H1 (cell line): ENCODE results near the gene TEX44. TPM values are rescaled to one million over a fixed set of nuclear protein-coding genes. Genes with fewer than 3 reads are reported as not detected.
A peak's percentile ranks its signal among the peaks of the same experiment; 100 is the strongest.

Source experiments
- CTCF ChIA-PET: fragments of 300-600 bp; sonication (Branson Sonifier 250); formaldehyde crosslinking; loops from one replicate; lab custom pipeline; 2021; ENCODE audit not compliant: partially characterized antibody; lab: Charles Lee
- POLR2A ChIA-PET: fragments of 300-600 bp; sonication (Branson Sonifier 250); formaldehyde crosslinking; loops from one replicate; lab custom pipeline; 2021; ENCODE audit warnings: inconsistent platforms; ENCODE audit not compliant: partially characterized antibody; lab: Charles Lee
- DNase-seq, 2 experiments: peaks; one replicate each; pipeline versions ENCODE4 v3.0.0 to v3.0.0-alpha.2; 2010 to 2022; ENCODE audit warnings: low spot score in 2 of 2, low read depth in 1 of 2, mixed read lengths in 1 of 2
- FAIRE-seq: peaks from 2 replicates; lab custom pipeline; 2011; peaks lifted over from hg19 to GRCh38; lab: Jason Lieb, UNC
- H2AFZ ChIP-seq: 2 replicates; pipeline ENCODE4 v1.8.1; 2012; ENCODE audit warnings: low read length, inconsistent platforms
- H2AK5ac ChIP-seq: 2 replicates; pipeline ENCODE4 v1.6.1; 2013; ENCODE audit warnings: low read depth, low read length
- H2BK120ac ChIP-seq: replicated peaks from 2 replicates; pipeline ENCODE3; 2013; ENCODE audit warnings: low read depth, low read length, inconsistent platforms
- H2BK12ac ChIP-seq: 2 replicates; pipeline ENCODE4 v1.6.1; 2013; ENCODE audit warnings: low read depth, low read length
- H2BK15ac ChIP-seq: 2 replicates; pipeline ENCODE4 v1.6.1; 2013; ENCODE audit warnings: low read length
- H2BK20ac ChIP-seq: 2 replicates; pipeline ENCODE4 v1.6.1; 2013; ENCODE audit warnings: low read length
- H2BK5ac ChIP-seq: 2 replicates; pipeline ENCODE4 v1.6.1; 2013; ENCODE audit warnings: low read depth, low read length
- H3K14ac ChIP-seq: 2 replicates; pipeline ENCODE4 v1.6.1; 2013; ENCODE audit warnings: inconsistent platforms; ENCODE audit not compliant: insufficient read length
- H3K18ac ChIP-seq: 2 replicates; pipeline ENCODE4 v1.6.1; 2013; ENCODE audit warnings: low read length; ENCODE audit errors: extremely low read depth
- H3K23ac ChIP-seq: 2 replicates; pipeline ENCODE4 v1.6.1; 2013; ENCODE audit warnings: inconsistent platforms; ENCODE audit not compliant: insufficient read length
- H3K23me2 ChIP-seq: 2 replicates; pipeline ENCODE4 v1.6.1; 2013; ENCODE audit warnings: low read depth, low read length
- H3K27ac ChIP-seq: 2 replicates; pipeline ENCODE4 v1.6.1; 2011; ENCODE audit warnings: low read depth, low read length, inconsistent platforms
- H3K27me3 ChIP-seq, 4 experiments: replicated peaks in 1 of 4; 1 replicate in 1 of 4; 2 replicates in 3 of 4; pipeline versions ENCODE4 v1.6.1 to v1.8.1; 2011 to 2013; ENCODE audit warnings: low read length in 3 of 4, mild to moderate bottlenecking in 3 of 4, inconsistent platforms in 2 of 4, mixed read lengths in 2 of 4, moderate library complexity in 1 of 4; ENCODE audit not compliant: control insufficient read depth in 3 of 4, insufficient read depth in 3 of 4; ENCODE audit errors: extremely low read depth in 1 of 4
- H3K36me3 ChIP-seq, 4 experiments: 2 replicates each; pipeline versions ENCODE4 v1.6.1 to v1.8.1; 2011 to 2013; ENCODE audit warnings: mild to moderate bottlenecking in 4 of 4, low read length in 3 of 4, moderate library complexity in 2 of 4, control low read depth in 1 of 4, inconsistent platforms in 1 of 4; ENCODE audit not compliant: insufficient read depth in 4 of 4, control insufficient read depth in 2 of 4
- H3K4ac ChIP-seq: replicated peaks from 2 replicates; pipeline ENCODE3; 2013; ENCODE audit warnings: low read length, low read depth, mixed read lengths, inconsistent platforms; ENCODE audit not compliant: insufficient read length
- H3K4me1 ChIP-seq, 4 experiments: replicated peaks in 1 of 4; 1 replicate in 1 of 4; 2 replicates in 3 of 4; pipeline versions ENCODE4 v1.6.1 to v1.8.1; 2011 to 2013; ENCODE audit warnings: low read length in 3 of 4, inconsistent platforms in 2 of 4, mixed read lengths in 1 of 4; ENCODE audit not compliant: insufficient read depth in 4 of 4, control insufficient read depth in 3 of 4
- H3K4me2 ChIP-seq, 2 experiments: 2 replicates each; pipeline versions ENCODE4 v1.6.1 to v1.8.1; 2011 to 2013; ENCODE audit warnings: low read depth in 2 of 2, low read length in 2 of 2, control low read depth in 1 of 2, inconsistent platforms in 1 of 2, mild to moderate bottlenecking in 1 of 2; ENCODE audit not compliant: insufficient read depth in 1 of 2
- H3K4me3 ChIP-seq, 4 experiments: fragments of 200-600, 300-600 bp in 1 of 4; sonication (generic), shearing (Covaris generic), sonication (Bioruptor Twin) in 1 of 4; 2 replicates each; pipeline versions ENCODE4 v1.5.1 to v1.8.1; 2011 to 2016; ENCODE audit warnings: low read length in 4 of 4, low read depth in 3 of 4, control low read depth in 2 of 4, inconsistent platforms in 2 of 4, mild to moderate bottlenecking in 2 of 4, mixed read lengths in 1 of 4, moderate library complexity in 1 of 4; ENCODE audit not compliant: insufficient read depth in 2 of 4; ENCODE audit errors: extremely low read depth in 1 of 4
- H3K56ac ChIP-seq: replicated peaks from 2 replicates; pipeline ENCODE3; 2013; ENCODE audit warnings: low read depth, mild to moderate bottlenecking, mixed read lengths, low read length, inconsistent platforms; ENCODE audit not compliant: insufficient read length
- H3K79me1 ChIP-seq: 2 replicates; pipeline ENCODE4 v1.6.1; 2013; ENCODE audit warnings: low read depth, low read length, control low read depth
- H3K79me2 ChIP-seq, 2 experiments: 2 replicates each; pipeline versions ENCODE4 v1.6.1 to v1.8.1; 2012 to 2013; ENCODE audit warnings: low read length in 2 of 2, mild to moderate bottlenecking in 2 of 2, inconsistent platforms in 1 of 2; ENCODE audit not compliant: insufficient read depth in 2 of 2, control insufficient read depth in 1 of 2
- H3K9ac ChIP-seq, 4 experiments: replicated peaks in 1 of 4; 1 replicate in 1 of 4; 2 replicates in 3 of 4; pipeline versions ENCODE4 v1.6.1 to v1.8.1; 2011 to 2013; ENCODE audit warnings: low read depth in 3 of 4, low read length in 3 of 4, control low read depth in 2 of 4, mild to moderate bottlenecking in 2 of 4, moderate library complexity in 2 of 4, inconsistent platforms in 1 of 4; ENCODE audit errors: extremely low read depth in 1 of 4
- H3K9me3 ChIP-seq, 2 experiments: 2 replicates each; pipeline versions ENCODE4 v1.6.1 to v1.8.1; 2012 to 2013; ENCODE audit warnings: mild to moderate bottlenecking in 2 of 2, moderate library complexity in 2 of 2, control low read depth in 1 of 2, inconsistent platforms in 1 of 2, low read depth in 1 of 2, low read length in 1 of 2, mixed read lengths in 1 of 2; ENCODE audit not compliant: insufficient read depth in 2 of 2
- H4K20me1 ChIP-seq, 2 experiments: replicated peaks in 1 of 2; 2 replicates each; pipeline versions ENCODE3 to v1.8.1; 2011 to 2013; ENCODE audit warnings: inconsistent platforms in 2 of 2, low read length in 2 of 2, mild to moderate bottlenecking in 1 of 2; ENCODE audit not compliant: insufficient read depth in 2 of 2, control insufficient read depth in 1 of 2
- H4K5ac ChIP-seq: 2 replicates; pipeline ENCODE4 v1.6.1; 2013; ENCODE audit warnings: low read length, low read depth, mixed read lengths, inconsistent platforms; ENCODE audit not compliant: insufficient read length
- H4K8ac ChIP-seq: 2 replicates; pipeline ENCODE4 v1.8.0; 2013; ENCODE audit warnings: mild to moderate bottlenecking, moderate library complexity, low read length, inconsistent platforms; ENCODE audit not compliant: insufficient read depth; ENCODE audit errors: extremely low read depth
- H4K91ac ChIP-seq: replicated peaks from 2 replicates; pipeline ENCODE3; 2013; ENCODE audit warnings: low read length, mixed read lengths, inconsistent platforms; ENCODE audit not compliant: insufficient read length
- BACH1 ChIP-seq: IDR thresholded peaks from 2 replicates; pipeline ENCODE4 v1.6.1; 2012; ENCODE audit warnings: low read length, improper control_type of control experiment
- JUN ChIP-seq: IDR thresholded peaks from 2 replicates; pipeline ENCODE4 v1.6.1; 2011; ENCODE audit warnings: low read depth, mild to moderate bottlenecking, improper control_type of control experiment, low read length
- KDM1A ChIP-seq: fragments of 200-600, 300-600 bp; sonication (generic); IDR thresholded peaks from 2 replicates; pipeline ENCODE4 v1.7.1; 2016; ENCODE audit warnings: mild to moderate bottlenecking, low read length, borderline replicate concordance
- KDM4A ChIP-seq: IDR thresholded peaks from one replicate; pipeline ENCODE4 v1.7.1; 2012; ENCODE audit warnings: low read depth, mild to moderate bottlenecking, moderate library complexity, low read length, inconsistent platforms; ENCODE audit not compliant: severe bottlenecking
- RAD21 ChIP-seq, 2 experiments: IDR thresholded peaks in 1 of 2; conservative IDR thresholded peaks in 1 of 2; 2 replicates each; pipeline ENCODE4 v1.6.1; 2011; ENCODE audit warnings: low read depth in 2 of 2, low read length in 2 of 2, improper control_type of control experiment in 1 of 2, inconsistent platforms in 1 of 2, mild to moderate bottlenecking in 1 of 2, moderate library complexity in 1 of 2
- RFX5 ChIP-seq: IDR thresholded peaks from 2 replicates; pipeline ENCODE4 v1.6.1; 2011; ENCODE audit warnings: low read depth, low read length, improper control_type of control experiment, borderline replicate concordance
- RXRA ChIP-seq: IDR thresholded peaks from 2 replicates; pipeline ENCODE4 v1.6.1; 2011; ENCODE audit warnings: low read depth, mild to moderate bottlenecking, low read length, moderate library complexity; ENCODE audit not compliant: insufficient read depth
- SIN3A ChIP-seq, 2 experiments: IDR thresholded peaks in 1 of 2; conservative IDR thresholded peaks in 1 of 2; 2 replicates each; pipeline ENCODE4 v1.6.1; 2011 to 2012; ENCODE audit warnings: low read length in 2 of 2, improper control_type of control experiment in 1 of 2, low read depth in 1 of 2, mild to moderate bottlenecking in 1 of 2
- TAF7 ChIP-seq: optimal IDR thresholded peaks from 2 replicates; pipeline ENCODE3; 2011; ENCODE audit warnings: low read depth, mild to moderate bottlenecking, inconsistent platforms, low read length, moderate library complexity, borderline replicate concordance
- TCF12 ChIP-seq: IDR thresholded peaks from 2 replicates; pipeline ENCODE4 v1.6.1; 2011; ENCODE audit warnings: low read depth, mild to moderate bottlenecking, low read length
- TEAD4 ChIP-seq: IDR thresholded peaks from 2 replicates; pipeline ENCODE4 v1.6.1; 2012; ENCODE audit warnings: low read depth, low read length, inconsistent platforms, mixed read lengths
- ZNF274 ChIP-seq: IDR thresholded peaks from 2 replicates; pipeline ENCODE4 v1.7.0; 2012; ENCODE audit warnings: low read length, borderline replicate concordance; ENCODE audit errors: extremely low read depth
- WGBS, 2 experiments: shearing (Covaris generic) in 1 of 2; methylation state at CpG; one replicate each; pipeline versions ENCODE4 v1.1.6 to v1.1.7; 2013 to 2015; ENCODE audit warnings: low lambda C conversion rate in 2 of 2, mixed read lengths in 2 of 2, inconsistent platforms in 1 of 2, low coverage in 1 of 2, missing lambda C conversion rate in 1 of 2; ENCODE audit not compliant: insufficient replicate concordance in 2 of 2, insufficient coverage in 1 of 2, insufficient read length in 1 of 2; ENCODE audit errors: extremely low coverage in 1 of 2, missing lambda C conversion rate in 1 of 2; 5-methylcytosine and 5-hydroxymethylcytosine counted together
- polyA plus RNA-seq, 7 experiments: library from polyadenylated mRNA; depleted of rRNA in 3 of 7; stranded (reverse) in 5 of 7; unstranded in 2 of 7; fragments of >200 nt in 5 of 7; fragments of 200-250 nt in 2 of 7; gene quantifications; 1 replicate in 5 of 7; 2 replicates in 1 of 7; 4 replicates in 1 of 7; pipeline versions ENCODE4 v1.2.1 to v1.2.3, GENCODE V29; 2011 to 2013; ENCODE audit warnings: missing spikeins in 2 of 7, mixed read lengths in 2 of 7
- total RNA-seq: library from RNA; stranded (reverse); fragmentation: NEBNext Ultra II Directional; extraction: Animal tissue kit (Norgen Biotek cat#: 25700); gene quantifications from 2 replicates; pipeline ENCODE4 v1.2.1, GENCODE V29; 2021
- TF ChIP-seq, protein P1 (sequence below): IDR thresholded peaks from 2 replicates; pipeline ENCODE4 v1.6.1; 2012; ENCODE audit warnings: inconsistent platforms

TEX44 gene
- total and polyA plus RNA-seq, 2 of the 8 experiments (the other 6 are each of a cell fraction or from before 2014, with no cell fraction given), result not detected

- no peak overlapping the region for H2BK12ac ChIP-seq
- no peak overlapping the region for H3K18ac ChIP-seq
- DNase-seq (no peak), FAIRE-seq (no peak)
- no peaks in the 10 kb centered on the region for H3K36me3 ChIP-seq
- H2BK120ac ChIP-seq, result no peak overlapping the region
- H3K4me3 ChIP-seq, result no peak overlapping the region
- no peak overlapping the region for H2BK5ac ChIP-seq
- H3K56ac ChIP-seq, result no peak overlapping the region
- H2BK20ac ChIP-seq, result 0 out of 2 replicates have a peak overlapping the region, but pooled peaks have one; percentile 82
- no peak overlapping the region for H3K14ac ChIP-seq
- peaks cover 0 to 7% (median 6%) of the 10 kb centered on the region in 4 experiments; a peak in 4 of 7 replicates for H3K4me1 ChIP-seq
- no peak overlapping the region for H4K8ac ChIP-seq
- no peak overlapping the region for H4K91ac ChIP-seq
- no peak overlapping the region for H3K4ac ChIP-seq
- no peak overlapping the region for H3K9ac ChIP-seq
- H4K20me1 ChIP-seq, result no peaks in the 10 kb centered on the region
- H3K27ac ChIP-seq, result no peak overlapping the region
- no peaks in the 10 kb centered on the region for H3K9me3 ChIP-seq
- H2BK15ac ChIP-seq, result no peak overlapping the region; the same call in 1 of the 2 replicates
- H3K27me3 ChIP-seq, result no peaks in the 10 kb centered on the region
- H2AFZ ChIP-seq, result no peak overlapping the region
- H3K23ac ChIP-seq, result no peak overlapping the region
- H3K4me2 ChIP-seq, result no peak overlapping the region
- peak overlapping the region; percentile 56; the same call in 1 of the 2 replicates for H2AK5ac ChIP-seq
- ChIA-PET CTCF (interaction anchor here (0.6 to 19.8 kb wide), 9 partner anchors 14 to 77 kb away, joined by 3 to 368 read pairs (median 4); partner anchors contain the start of gene NMUR1), POLR2A (interaction anchor here (1.0 to 1.5 kb wide), 3 partner anchors 18 to 118 kb away, joined by 4 to 6 read pairs (median 5); no protein-coding TSS in a partner anchor)
- no peaks in the 10 kb centered on the region for H3K23me2 ChIP-seq
- no peaks in the 10 kb centered on the region for H3K79me1 ChIP-seq
- no peak overlapping the region for H4K5ac ChIP-seq
- H3K79me2 ChIP-seq, result no peaks in the 10 kb centered on the region
- 84% methylated on average over 8 of the region's 8 CpGs; no CpG with 5 or more reads in 1 of the 2 experiments for WGBS, 2 experiments
- no peak for TF ChIP-seq TEAD4
- TF ChIP-seq RAD21 (IDR thresholded peaks at IDR 0.05 in 1 of 2, conservative IDR thresholded peaks at IDR 0.05 in 1 of 2; ENCODE audit: low read depth in 2 of 2, low read length in 2 of 2), result no peak
- no peak for TF ChIP-seq BACH1
- TF ChIP-seq RXRA, result no peak
- no peak for TF ChIP-seq KDM1A
- TF ChIP-seq TAF7, result no peak
- TF ChIP-seq KDM4A, result no peak
- TF ChIP-seq TCF12, result no peak
- no peak for TF ChIP-seq SIN3A (conservative IDR thresholded peaks at IDR 0.05 in 1 of 2, IDR thresholded peaks at IDR 0.05 in 1 of 2; ENCODE audit: low read depth in 1 of 2, low read length in 2 of 2)
- no peak for TF ChIP-seq RFX5
- no peak for TF ChIP-seq JUN
- TF ChIP-seq ZNF274, result no peak
- TF ChIP-seq, protein P1, sequence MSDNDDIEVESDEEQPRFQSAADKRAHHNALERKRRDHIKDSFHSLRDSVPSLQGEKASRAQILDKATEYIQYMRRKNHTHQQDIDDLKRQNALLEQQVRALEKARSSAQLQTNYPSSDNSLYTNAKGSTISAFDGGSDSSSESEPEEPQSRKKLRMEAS, result no peak
Measured at GRCh38 chr2:231597627-231598026, 5.0 kb downstream of the TEX44 start.
